GM10266 (cell line): Measurements from ENCODE around the gene CLN6.

ENCODE experiments used
- DNase-seq: peaks from one replicate; pipeline ENCODE4 v3.0.0; 2012; ENCODE audit errors: extremely low spot score
- CTCF ChIP-seq: IDR thresholded peaks from 2 replicates; pipeline ENCODE4 v1.5.1; 2012; ENCODE audit warnings: mild to moderate bottlenecking, low read depth; ENCODE audit not compliant: control insufficient read depth, insufficient read depth; ENCODE audit errors: missing control alignments

Gene CLN6

GRCh38 chr15:68158046-68158628 lies 71.4 kb downstream of the CLN6 start:
- no peak for DNase-seq
- TF ChIP-seq CTCF: no peak

DNA sequence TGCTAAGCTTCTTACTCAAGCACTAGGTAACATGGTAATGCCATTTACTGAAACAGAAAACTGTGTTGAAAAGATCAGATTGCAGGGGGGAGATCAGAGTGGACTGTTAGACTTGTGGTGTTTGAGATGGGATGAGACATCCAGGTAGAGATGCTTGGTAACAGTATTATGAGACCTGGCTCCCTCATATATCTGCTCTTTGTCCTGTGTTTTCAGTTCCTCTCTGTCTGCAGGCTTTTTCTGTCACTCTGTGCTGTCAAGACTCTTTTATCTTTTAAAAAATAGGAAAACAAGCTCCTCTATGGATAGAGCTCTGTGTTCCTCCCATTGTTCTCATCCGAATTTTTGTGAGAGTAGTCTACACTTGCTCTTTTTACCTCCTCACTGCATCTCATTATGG lies 72.5 kb downstream of the CLN6 start:
- no peak for DNase-seq
- no peak for TF ChIP-seq CTCF
